Loucy (cell line): Measurements from ENCODE around the gene UNC13C.

Experiments
- CTCF ChIP-seq: fragments of 200-600 bp; sonication (generic); conservative IDR thresholded peaks from 2 replicates; pipeline ENCODE4 v1.5.1; 2014; ENCODE audit warnings: mild to moderate bottlenecking, antibody characterized with exemption, low read length
- EZH2phosphoT487 ChIP-seq: fragments of 200-600 bp; IDR thresholded peaks from 2 replicates; pipeline ENCODE4 v1.6.1; 2018; ENCODE audit warnings: antibody characterized with exemption, mild to moderate bottlenecking, moderate library complexity, borderline replicate concordance

GRCh38 chr15:54520616-54521015 lies 542.4 kb downstream of the UNC13C start:
- TF ChIP-seq EZH2phosphoT487, result no peak
- no peak for TF ChIP-seq CTCF
